ENCODE measurements around the gene DAAM2.

DAAM2 gene

DNA sequence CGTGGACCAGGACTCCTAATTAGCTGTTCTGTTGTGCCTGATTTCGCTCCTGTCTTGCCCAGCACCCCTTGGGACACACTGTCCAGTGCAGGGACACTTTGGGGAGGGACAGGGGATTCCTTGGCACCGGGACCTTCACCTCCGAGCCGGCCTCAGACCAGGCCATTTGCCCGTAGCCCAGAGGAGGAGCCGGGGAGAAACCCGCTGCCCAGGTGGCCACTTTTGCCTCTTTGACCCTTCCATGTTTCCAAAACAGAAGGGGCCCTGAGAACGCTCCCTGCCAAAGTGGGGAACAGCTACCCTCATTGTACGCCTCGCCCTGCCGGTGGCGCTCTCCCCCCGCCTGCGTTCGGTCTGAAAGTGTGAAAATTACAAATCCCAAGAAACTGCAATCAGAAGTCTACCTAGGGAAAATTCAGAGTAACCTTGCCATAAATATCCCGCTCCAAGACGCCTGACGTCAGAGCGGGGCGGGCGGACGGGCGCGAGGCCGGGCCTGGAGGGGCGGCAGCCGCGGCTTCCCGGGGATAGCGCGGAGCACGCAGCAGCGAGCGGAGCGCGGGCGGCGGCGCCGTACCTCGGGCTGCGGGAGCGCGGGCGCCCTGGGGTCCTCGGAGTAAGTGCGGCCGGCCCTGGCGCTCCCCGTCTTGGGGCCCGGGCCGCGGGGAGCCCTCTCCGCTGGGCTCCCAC is at the start of gene DAAM2:
Gene DAAM2, plus strand, starts transcription at position 527 of the 690 bp plus-strand sequence. CDS start 63,927 bp downstream, outside the sequence.
- DNase-seq (ENCODE audit: low spot score): no peak

DNA sequence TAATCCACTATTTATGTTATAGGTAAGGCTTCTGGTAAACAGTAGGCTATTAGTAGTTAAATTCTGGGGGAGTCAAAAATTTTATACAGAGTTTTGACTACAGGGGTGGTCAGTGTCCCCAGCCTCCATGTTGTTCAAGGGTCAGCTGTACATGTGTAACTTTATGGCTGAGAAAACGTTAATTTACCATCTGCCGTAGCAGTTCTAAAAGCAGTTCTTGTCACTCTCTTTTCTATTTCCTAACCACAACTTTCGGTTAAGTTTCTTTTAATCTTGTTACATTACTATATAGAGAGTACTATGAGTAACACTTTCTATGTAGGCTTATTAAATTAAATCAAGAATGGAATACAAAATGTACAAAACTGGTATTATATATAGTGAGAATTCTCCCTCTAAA is 45.4 kb upstream of the DAAM2 start:
- no peak for DNase-seq (ENCODE audit: low spot score)

DNA sequence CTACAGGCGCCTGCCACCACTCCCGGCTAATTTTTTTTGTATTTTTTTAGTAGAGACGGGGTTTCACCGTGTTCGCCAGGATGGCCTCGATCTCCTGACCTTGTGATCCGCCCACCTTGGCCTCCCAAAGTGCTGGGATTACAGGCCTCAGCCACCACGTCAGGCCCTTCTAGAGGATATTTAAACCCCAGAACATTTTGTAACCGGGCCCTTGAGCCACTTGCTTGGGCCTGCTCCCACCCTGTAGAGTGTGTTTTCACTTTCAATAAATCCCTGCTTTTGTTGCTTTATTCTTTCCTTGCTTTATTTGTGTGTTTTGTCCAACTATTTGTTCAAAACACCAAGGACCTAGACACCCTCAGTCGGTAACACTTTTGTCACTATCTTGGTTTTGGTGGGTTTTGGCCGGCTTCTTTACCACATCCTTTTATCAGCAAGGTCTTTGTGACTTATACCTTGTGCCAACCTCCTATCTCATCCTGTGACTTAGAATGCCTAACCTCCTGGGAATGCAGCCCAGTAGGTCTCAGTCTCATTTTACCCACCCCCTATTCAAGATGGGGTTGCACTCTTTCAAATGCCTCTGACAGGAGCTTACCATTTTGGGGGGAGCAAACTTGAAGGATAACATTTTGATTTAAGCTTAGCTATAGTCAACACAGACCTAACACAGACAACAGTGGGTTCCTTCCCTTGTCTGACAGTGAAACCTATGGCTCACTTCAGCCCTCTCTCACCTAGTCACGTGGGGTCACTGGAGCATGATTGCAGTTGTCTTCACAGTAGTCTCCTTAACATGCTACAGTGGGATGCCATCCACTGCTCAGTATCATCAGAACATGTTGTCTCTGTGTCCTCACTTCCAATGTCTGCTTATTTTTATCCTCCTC is 39.1 kb upstream of the DAAM2 start:
- no peak for DNase-seq (ENCODE audit: low spot score)

DNA sequence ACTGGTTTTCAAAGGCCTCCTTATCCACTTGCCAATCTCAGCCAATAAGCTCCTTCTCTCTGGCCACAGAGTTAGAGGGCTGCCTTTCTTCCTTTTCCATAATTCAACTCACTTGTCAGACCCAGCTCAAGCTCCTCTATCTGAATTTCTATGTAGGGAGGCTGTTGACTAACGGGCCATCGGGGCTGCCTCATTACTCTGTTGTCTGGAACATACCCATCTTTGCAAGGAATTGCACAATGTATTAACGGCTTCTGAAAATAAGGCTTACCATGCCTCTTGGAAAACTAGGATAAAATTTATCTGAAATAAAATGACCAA is 38.5 kb upstream of the DAAM2 start:
- no peak for DNase-seq (ENCODE audit: low spot score)

DNA sequence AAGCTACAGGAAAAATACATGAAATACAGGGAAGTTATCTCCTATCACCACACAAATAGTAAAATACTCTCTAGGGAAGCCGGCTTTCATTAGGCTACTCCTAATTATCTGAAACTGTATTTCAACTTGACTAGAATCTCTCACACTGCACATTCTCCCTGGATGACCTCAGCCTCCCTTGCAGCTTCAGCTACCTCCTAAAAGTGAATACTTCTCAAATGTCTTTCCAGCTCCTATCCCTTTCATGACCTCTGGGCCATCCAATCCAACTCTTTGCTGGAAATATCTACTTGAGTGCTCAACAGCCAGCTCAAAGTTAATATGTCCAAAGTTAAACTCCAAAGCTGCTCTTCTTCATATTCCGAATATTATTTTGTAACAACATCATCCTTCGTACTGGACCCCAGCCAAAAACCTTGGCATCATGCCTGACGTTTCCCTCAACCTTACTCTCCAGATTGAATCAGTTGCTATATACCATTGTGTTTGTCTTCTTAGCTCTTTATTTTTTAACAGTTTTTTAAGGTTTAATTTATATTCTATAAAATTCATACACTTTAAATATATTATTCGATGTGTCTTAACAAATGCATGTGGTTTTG is 37.6 kb upstream of the DAAM2 start:
- no peak for DNase-seq (ENCODE audit: low spot score)

DNA sequence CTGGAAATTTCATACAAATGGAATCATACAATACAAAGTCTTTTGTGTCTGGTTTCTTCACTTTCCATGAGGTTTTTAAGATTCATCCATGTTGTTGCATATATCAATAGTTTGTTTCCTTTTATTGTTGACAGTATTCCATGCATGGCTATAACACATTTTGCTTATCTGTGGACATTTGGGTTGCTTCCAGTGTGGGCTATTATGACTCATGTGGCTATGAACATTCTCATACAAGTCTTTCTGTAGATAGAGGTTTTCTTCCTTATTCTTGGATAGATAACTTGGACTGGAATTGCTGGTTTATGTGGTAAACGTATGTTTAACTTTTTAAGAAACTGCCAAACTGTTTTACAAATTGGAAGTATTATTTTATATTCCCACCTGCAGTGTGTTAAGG is 36.9 kb upstream of the DAAM2 start:
- no peak for DNase-seq (ENCODE audit: low spot score)

DNA sequence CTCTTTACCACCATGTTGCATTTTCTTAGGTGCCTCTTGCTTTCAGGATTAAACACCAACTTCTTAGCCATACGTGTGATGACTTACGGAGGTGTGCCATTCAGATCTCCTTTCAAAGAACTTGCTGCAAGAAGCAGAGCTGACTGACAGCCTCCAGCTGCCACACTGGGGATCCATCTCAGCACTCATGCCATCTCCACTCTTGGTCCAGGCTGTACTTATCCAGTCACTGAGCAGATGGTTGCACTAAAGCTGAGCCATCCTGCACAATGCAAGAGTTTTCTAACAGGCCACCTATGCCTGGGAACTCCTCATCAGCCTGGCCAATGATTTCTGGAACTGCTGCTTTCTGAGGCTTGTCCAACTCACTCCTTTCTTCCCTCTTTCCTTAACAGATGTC is 35.6 kb upstream of the DAAM2 start:
- DNase-seq (ENCODE audit: low spot score): no peak

DNA sequence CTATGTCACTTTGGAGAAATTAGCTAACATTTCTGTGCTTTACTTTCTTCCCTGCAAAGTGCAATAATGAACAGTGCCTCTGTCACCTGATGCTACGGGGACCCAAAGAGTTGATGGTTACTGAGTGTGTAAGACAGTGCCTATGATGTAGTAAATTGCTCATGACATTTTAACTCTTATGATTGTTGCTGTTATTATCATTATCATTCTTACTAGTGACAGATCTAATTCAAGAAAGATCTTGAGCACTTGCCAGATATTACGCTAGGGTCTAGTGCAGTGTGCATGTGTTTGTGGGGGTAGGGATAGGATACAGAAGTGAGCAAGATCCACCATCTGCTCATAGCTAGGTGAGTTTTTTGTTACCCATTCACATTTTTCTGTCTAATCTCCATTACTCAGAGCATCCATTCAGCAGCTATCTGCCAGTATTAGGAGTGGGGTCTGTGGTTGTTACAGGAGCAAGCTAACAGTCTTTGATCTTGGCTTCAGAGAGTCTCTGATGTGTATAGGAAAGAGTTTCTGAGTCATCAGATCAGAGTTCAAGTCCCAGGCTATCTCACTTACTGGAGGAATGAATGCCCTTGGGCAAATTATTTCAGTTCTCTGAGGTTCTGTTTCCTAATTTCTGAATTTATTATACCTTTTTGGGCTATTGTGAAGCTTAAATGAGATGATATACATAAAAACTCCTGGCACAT is 33.1 kb upstream of the DAAM2 start:
- DNase-seq (ENCODE audit: low spot score): no peak

DNA sequence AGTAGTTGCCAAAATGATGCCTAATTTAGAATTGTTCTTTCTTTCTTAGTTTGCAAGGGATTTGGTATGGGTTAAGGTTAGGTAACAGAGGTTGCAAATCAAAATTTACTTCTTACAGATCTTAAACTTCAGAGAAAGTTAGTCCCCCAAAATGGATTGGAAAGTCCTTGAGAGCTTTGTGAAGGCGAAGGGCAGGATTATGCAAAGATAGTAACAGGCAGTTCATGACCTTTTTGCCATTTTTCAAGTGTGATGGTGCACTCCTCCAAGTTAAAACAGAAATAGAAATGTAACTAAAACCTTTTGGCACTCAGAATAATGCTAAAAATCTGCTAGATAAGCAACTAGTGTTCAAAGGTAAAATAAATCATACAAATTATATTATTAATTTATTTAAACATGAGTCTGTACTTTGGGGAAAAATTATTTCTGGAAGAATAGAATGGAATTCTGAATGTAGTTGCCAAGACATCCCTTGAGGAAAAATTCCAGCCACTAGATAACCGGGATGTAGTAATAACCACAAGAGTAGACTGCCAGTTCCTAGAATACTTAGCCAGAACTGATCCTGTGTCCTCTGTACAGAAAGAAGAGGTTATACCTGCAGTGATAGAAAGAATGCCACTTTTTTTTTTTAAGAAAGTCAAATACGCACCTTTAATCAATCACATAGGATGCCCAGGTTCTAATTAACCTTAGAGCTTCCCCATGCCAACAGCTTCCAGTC is 31.8 kb upstream of the DAAM2 start:
- DNase-seq (ENCODE audit: low spot score): no peak

DNA sequence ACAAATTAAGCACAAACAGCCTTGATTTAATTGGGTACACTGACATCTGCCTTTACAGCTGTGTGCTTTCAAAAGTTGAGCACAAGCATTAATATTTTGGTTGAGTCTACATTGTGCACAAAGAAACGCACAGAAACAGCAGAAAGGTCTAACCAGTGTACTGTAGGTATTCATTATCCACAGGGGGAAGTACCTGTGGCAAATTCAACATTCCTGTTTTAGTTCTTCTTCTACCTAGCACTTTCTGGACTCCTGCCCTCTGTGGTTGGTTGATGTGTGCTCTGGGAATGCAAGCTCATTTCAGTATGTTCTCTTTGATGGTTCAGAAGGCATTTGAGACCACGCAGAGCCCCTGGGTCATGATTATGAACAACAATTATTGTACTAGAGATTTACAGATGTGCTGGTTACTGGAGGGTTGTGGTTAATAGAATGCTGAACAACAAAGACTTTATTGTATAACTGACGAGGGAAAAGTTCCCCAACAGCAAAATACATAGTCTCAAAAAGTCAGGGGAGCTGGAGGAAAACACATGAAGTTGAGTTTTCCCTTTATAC is 26.6 kb upstream of the DAAM2 start:
- no peak for DNase-seq (ENCODE audit: low spot score)

DNA sequence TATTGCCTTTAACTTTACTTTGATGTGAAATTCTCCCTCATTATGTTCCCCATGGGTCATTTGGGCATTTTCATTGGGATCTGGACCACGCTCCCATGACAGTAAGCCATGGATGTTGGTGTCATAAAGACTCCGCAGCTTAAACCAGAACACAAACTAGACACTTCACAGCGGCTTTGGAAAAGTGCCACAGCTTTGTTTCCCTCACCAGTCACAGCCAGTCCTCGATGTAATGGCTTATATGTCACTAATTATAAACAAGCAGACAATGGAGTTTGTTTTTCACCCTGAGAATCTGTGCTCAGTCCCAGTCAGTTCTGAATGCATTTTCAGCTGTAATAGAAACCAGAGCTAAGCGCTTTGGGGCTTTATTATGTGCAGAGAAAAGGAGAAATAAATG is 23.2 kb upstream of the DAAM2 start:
- no peak for DNase-seq (ENCODE audit: low spot score)

DNA sequence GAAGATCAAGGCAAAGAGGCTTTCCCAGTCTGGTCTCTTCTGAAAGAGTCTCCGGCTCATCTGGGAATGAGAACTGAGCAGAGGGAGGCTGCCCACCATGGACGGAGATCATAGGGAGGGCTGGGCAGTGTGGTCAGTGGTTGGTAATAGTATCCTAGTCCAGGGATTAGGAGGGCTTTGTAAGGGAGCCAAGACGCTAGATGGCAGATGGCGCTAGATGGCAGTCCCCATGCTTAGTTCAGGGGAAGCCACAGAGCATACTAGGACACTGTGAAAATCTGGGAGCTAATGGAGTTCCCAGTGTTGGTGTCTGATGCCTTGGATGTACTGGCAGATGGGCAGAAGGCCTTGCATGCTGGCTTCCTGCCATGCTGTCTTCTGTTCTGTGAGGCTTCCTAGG is 21.7 kb upstream of the DAAM2 start:
- DNase-seq (ENCODE audit: low spot score): no peak

DNA sequence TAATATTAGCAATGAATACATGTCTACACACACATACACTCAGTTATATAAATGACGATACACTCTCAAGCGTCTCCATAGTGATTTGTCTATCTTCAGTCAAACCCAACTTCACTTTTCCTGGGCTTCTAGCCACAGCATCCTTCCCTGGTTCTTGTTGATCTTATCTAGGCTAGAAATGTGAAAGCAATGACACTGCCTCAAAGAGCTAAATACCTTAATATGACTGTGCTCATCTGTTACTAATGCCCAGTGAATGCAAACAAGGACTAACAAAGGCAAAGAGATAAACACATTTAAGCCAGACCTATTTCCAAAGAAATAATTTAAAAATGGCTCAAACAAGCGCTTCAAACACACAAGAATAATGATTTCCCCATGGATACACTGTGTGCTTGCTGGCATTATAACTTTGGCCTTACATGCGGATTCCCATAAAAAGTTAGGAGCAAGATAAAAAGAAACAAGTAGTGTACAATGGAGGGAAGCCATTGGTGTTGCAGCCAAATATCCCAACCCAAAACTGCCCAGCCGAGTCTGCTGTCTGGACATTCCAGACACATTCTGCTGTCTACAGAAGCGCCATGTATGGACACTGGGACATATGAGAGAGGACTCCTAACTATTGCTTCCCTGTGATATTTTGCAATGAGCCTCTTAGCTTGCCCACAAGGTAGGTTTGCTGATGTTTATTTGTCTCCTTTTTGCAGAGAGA is 19.5 kb upstream of the DAAM2 start:
- DNase-seq (ENCODE audit: low spot score): no peak

DNA sequence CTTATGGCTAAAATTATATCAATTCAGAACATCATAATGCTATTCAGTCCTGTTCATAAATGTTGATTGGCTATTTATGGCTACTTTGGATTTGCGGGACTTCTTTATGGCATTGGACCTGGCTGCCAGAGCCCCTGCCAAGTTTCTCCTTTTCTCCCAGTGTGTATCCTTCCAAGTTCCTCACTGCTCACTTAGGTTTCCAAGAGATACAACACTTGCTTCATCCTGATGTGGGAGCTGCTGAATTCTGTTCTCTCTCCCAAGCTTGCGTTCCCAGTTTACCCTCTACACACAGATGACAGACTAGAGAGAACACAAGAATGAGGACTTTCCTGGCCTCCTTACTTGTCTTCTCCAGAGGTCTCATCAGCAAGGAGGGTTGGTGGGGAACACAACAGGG is 18.4 kb upstream of the DAAM2 start:
- DNase-seq (ENCODE audit: low spot score): no peak

DNA sequence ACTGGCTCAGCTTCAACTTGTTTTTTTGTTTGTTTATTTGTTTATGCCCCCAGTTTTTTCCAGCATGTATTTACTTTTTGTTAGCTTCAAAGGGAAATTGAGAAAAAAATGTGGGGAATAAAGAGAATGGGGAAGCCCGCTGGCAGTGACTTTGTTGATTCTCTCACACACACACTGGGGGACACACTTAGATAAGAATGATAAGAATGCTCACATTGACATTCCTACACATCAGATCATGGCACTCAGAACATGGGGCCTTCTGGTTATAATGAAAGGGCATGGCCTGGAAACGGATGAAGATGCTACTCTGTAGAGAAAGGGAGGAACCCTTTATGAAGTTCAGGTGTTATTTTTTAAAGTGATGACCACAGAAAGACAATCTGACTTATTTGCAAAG is 15.6 kb upstream of the DAAM2 start:
- no peak for DNase-seq (ENCODE audit: low spot score)

DNA sequence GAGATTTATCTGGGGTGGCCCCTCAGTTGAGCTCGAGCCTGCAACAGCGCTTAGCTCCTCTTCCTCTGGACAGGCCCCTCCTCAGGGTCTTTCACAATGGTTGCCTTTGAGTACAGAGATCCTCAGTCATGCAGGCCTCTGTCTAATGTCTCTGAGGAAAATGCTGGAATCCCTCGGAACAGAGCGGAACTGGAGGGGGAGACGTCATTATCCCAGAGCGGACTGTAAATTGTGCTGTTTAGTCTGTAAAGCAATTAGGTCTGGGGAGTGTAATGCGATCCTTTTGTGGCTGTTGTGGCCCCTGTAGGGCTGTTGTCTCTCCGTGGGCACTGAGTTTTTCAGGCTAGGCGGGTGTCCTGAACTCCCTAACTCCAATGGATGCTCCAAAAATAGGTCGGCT is 15.0 kb upstream of the DAAM2 start:
- no peak for DNase-seq (ENCODE audit: low spot score)

DNA sequence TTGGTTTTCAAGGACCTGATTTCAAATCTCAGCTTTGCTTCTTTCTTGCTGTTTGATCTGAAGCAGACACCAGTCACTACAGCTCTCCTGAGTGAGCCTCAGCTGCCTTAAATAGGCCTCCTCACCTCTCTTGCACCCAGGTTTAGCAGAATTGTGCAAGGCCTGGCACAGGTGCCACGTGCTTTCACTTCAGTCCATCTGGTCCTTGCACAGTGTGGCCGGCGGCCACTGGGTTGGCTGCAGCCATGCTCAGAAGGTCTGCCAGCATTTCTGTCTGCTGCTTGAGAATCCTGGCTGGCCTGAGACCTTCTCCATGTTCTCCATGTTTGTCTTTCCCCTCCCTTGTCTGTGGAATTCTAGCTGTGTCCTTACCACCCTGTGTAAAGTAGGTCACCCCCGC is 14.5 kb upstream of the DAAM2 start:
- no peak for DNase-seq (ENCODE audit: low spot score)

DNA sequence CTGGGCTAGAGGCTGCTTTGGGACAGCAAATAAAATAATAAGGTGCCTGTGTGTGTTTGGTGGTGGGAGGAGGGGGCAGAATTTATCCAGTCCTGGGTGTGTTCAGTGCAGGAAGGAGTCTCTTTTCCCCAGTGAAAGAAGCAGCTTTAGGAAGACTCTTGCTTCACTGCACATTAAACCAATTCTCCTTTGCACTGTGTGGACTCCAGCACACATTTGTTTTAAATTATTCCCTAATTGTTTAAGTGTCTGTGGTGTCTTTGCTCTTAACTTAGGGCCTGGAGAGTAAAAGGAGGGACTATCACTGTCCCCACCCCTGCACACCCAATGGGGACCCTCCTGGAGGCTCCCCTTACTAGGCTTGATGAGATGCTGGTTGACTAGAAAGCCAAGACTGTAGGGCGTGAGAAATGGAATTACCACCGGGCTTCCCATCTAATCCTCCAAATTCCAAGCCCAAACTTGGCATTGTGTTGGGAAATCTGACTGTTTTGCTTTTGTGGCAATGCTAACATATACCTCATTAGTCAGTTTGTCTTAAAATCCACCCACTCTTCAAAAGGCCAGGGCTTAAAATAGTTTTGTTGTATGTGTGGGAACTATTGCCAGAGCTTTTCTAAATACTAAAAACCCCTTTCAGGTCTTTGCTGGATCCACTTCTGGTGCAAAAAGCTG is 13.5 kb upstream of the DAAM2 start:
- DNase-seq (ENCODE audit: low spot score): no peak

DNA sequence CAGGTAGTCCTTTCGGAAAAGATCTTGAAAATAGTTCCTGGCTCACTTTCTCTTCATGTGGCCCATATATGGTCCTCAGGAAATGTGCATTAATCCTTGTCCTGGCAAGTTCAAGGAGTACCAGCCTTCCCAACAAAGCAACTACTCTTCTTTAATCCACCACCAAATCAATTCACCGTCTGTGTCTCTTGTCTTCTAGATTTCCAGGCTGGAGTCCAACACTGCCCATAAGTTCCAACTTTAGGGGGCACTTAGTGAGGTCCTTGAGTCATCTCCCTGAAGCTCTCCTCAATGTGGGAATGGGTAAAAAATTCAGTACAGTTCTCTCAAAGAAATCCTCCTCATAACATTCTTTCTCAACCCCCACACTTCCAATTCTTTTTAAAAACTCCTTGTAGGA is 6.9 kb upstream of the DAAM2 start:
- DNase-seq (ENCODE audit: low spot score): no peak

DNA sequence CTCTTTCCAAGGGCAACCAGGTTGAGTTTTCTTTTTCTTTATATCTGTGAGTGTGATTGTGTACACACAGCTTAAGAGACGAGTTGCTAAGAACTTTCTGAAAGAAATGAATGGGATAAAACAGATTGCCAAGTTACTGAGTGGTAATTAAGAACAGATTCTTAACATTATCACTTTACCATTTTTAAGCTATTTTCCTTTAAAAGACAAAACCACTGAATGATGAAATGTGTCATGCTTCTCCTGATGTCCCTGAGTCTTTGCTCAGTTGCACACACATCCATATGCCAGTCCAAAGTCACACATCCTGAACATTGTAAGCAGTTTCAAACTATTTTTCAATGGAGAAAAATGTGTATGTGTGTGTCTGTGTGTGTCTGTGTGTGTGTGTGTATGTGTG is 5.5 kb upstream of the DAAM2 start:
- DNase-seq (ENCODE audit: low spot score): no peak

DNA sequence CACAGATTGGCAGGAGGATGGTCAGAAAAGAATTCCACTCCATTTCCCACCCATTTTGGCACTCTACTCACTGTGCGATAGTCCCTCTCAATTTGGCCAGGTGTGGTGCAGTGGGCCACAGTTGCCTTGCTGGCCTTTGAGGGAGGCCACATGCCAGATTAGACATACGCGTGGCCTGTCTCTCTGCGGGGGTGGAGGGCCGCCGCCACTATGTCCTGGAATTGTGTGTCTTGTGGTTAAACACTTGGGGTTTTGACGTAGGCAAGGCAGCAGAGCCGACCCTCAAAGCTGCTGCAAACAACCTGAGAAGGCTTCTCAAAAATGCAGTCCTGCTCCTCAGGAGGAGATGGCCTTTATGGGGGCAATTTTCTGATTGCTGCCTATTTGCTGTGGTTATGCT is 4.9 kb upstream of the DAAM2 start:
- DNase-seq (ENCODE audit: low spot score): no peak

All from CD4-positive, alpha-beta T cell treated with Interleukin-2 at 100 ng/mL for 4 hours (primary cell).